Measurements from ENCODE around the gene TRIAP1. TPM values are rescaled to one million over a fixed set of nuclear protein-coding genes. Genes with fewer than 3 reads are reported as not detected.

Gene TRIAP1
- total RNA-seq, 1 experiment from 2014 or later, result 73.1 TPM

GRCh38 chr12:120429368-120429767, 16.8 kb downstream of the TRIAP1 start:
- DNase-seq (ENCODE audit: low spot score), result no peak

DNA sequence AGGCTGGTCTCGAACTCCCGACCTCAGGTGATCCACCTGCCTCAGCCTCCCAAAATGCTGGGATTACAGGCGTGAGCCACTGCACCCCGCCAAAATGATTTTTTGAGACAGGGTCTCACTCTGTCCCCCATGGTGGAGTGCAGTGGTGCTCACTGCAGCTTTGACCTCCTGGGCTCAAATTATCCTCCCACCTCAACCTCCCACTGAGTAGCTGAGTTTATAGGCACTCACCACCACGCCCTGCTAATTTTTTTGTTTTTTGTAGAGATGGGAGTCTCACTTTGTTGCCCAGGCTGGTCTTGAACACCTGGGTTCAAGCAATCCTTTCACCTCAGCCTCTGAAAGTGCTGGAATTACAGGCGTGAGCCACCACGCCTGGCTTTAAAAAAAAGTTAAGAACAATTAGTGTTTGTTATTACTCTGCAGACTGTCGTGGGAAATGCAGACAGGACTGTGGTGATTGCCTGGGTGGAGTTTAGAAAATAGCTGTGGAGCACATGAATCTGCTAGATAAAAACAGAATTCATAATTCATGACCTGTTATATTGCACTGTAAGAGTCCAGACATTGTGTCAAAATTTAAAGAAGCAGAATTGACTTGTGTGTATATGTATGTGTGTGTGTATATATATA, 17.5 kb downstream of the TRIAP1 start:
- DNase-seq (ENCODE audit: low spot score), result no peak

DNA sequence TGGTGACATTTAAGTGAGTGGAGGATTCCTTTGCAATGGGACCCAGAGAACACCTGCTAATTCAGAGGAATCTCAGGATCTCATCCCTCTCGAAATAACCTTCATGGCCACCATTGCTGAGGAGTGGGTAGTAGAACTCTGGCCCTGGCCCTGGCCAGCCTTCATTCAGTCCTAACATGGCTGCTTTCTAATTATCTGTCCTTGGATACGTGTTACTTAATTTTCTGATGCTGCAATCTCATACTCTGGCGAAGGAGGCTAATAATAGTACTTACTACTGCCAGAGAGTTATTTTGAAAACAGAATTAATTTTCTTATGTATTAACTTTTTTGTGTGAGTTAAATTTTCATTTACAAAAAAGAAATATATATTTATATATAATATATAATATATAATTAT, 20.4 kb downstream of the TRIAP1 start:
- no peak for DNase-seq (ENCODE audit: low spot score)

DNA sequence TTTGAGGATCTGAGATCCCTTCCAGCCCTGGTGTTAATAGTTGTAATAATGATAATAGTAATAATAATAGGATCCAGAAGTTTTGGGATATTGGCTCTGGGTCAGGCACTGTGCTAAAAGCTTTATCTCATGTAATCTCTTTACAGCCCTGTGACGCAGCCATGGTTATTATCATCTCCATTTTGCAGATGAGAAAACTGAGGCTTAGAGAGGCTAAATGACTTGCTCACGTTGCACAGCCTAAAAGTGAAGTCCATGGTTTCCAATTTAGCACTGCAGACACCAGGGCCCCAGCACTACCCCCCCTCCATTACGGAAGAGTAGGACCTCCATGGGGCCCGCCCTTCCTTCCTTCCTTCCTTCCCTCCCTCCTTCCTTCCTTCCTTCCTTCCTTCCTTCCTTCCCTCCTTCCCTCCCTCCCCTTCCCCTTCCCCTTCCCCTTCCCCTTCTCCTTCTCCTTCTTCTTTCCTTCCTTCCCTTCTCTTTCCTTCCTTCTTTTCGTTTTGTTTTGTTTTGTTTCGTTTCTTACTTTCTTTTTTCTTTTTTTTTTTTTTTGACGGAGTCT, 23.2 kb downstream of the TRIAP1 start:
- DNase-seq (ENCODE audit: low spot score), result no peak

DNA sequence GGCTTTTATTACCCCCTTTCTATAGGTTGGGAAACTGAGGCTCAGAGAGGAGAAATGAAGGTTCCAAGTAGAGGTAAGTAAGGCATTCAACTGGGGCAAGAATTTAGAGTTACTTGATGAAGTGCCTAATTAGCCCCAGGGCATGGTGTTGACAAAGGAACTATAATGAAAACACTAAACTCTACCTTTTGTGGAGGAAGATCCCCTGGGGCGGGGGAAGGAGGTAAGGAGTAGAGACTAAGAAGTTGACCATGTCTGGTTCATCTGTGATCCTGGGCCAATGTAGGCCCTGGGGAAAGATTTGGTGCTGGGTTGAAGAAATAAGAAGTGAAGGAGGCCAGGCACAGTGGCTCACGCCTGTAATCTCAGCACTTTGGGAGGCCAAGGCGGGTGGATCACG, 24.5 kb downstream of the TRIAP1 start:
- DNase-seq (ENCODE audit: low spot score), result no peak

DNA sequence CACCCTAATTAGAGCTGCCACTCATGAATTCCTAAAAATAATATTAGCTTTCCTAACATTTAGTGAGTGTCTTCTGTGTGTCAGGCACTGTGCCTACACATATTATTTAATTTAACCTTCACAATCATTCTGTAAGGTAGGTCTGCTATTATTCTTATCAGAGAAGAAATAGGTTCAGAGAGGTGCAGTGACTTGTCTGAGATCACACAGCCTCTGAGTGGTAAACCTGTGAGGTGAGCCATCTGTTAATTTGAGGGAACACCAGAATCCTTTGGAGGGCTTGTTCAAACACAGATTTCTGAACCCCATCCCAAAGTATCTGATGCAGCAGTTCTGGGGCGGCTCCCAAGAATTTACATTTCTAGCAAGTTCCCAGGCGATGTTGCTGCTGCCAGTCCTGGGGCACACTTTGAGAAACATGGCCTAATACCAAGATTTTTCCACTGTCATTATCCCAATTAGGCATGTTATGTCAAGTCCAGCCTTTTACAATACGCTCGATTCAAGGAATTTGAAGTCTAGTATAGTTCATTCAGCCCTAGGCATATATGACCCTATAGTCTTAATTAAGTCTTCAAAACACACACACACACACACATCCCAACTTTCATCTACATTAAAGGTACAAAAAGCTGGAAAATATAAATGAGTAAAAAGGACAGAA, 28.1 kb downstream of the TRIAP1 start:
- DNase-seq (ENCODE audit: low spot score), result no peak

DNA sequence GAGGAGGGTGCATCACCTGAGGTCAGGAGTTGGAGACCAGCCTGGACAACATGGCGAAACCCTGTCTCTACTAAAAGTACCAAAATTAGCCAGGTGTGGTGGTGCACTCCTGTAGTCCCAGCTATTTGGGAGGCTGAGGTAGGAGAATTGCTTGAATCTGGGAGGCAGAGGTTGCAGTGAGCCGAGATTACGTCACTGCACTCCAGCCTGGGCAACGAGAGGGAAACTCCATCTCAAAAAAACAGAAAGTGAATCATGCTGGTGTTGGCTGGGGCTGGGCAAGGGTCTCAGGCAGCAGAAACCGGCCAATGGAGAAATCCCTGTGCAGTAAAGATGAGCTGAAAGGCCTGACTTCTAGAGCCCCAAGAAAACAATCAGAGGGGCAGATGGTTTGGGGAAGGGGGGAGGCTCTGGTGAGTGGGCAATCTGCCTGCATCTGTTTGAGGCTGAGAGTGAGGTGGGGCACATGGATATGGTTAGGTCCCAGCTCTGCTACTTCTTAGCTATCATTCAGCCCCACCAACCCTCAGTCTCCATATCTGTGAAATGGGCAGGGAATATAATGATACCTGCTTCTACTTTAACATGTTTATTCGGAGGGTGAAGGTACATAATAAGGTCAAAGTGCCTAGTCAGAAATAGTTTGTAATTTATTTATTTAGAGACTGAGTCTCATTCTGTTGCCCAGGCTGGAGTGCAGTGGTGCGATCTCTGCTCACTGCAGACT, 29.5 kb downstream of the TRIAP1 start:
- DNase-seq (ENCODE audit: low spot score), result no peak

- no peak for DNase-seq (ENCODE audit: low spot score)
Observed at GRCh38 chr12:120413901-120414695, 32.1 kb downstream of the TRIAP1 start.

DNA sequence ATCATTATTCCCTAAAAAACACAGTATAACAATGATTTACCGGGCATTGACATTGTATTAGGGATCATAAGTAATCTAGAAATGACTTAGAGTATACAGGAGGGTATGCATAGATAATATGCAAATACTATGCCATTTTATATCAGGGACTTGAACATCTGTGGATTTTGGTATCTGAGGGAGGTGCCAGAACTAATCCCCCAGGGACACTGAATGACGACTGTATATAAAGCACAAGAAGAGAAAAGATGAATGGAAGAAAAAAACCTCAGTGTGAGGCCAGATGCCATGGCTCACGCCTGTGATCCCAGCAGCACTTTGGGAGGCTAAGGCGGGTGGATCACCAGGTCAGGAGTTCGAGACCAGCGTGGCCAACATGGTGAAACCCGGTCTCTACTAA, 33.8 kb downstream of the TRIAP1 start:
- no peak for DNase-seq (ENCODE audit: low spot score)

GRCh38 chr12:120408771-120409170, 37.4 kb downstream of the TRIAP1 start:
- DNase-seq (ENCODE audit: low spot score), result no peak

DNA sequence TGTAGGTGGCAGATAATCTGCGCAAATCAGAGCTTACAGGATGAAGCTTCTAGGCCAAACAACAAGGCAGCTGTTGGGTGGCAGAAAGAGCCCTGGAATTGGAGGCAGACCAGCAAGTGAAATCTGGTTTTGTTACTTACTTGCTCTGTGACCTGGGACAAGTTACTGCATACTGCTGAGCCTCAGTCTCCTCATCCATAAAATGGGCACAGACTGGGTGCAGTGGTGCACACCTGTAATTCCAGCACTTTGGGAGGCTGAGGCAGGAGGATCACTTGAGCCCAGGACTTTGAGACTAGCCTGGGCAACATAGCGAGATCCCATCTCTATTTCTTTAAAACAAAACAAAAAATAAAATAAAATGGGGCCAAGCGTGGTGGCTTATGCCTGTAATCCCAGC, 39.6 kb downstream of the TRIAP1 start:
- DNase-seq (ENCODE audit: low spot score), result no peak

- DNase-seq (ENCODE audit: low spot score), result no peak
Observed at GRCh38 chr12:120406069-120406468, 40.1 kb downstream of the TRIAP1 start.

DNA sequence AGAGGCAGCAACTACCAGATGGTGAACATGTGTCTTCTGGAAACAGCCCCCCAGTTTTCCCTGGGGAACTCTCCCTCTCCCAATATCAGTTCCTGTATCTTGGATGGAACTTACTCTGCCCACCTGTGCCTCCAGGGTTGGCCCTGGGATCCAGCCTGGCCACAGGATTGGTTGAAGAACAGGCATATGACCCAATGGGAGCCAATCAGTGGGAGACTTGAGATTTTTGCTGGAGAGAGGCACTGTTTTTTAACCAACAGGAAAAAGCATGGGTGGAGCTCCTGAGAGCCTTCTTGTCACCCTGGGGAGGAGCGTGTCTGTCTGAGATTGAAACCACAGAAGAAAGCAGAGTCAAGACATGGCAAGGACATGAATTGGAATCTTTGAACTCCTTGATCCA, 41.9 kb downstream of the TRIAP1 start:
- no peak for DNase-seq (ENCODE audit: low spot score)

GRCh38 chr12:120403869-120404268, 42.3 kb downstream of the TRIAP1 start:
- DNase-seq (ENCODE audit: low spot score), result no peak

DNA sequence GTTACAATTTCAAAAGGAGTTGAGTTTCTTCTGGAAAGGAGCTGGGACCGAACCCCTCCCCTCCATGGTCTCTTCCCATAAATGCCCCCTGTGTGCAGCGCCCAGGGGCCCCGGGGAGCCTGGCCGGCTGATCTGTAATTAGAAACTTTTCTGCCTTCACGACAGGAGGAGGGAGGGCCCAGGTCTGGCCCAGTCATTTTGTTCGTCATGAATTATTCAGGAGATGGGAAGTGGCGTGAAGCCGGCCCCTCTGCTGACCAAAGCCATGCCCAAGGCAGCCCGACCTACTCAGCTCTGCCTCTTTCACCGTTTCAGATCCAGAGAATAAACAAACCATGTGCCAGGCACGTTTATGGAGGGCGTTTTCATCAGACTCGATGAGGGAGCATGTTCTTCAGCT, 44.0 kb downstream of the TRIAP1 start:
- DNase-seq (ENCODE audit: low spot score), result no peak

- DNase-seq (ENCODE audit: low spot score), result peak; percentile 20
Observed at GRCh38 chr12:120399531-120399930, 46.7 kb downstream of the TRIAP1 start.

DNA sequence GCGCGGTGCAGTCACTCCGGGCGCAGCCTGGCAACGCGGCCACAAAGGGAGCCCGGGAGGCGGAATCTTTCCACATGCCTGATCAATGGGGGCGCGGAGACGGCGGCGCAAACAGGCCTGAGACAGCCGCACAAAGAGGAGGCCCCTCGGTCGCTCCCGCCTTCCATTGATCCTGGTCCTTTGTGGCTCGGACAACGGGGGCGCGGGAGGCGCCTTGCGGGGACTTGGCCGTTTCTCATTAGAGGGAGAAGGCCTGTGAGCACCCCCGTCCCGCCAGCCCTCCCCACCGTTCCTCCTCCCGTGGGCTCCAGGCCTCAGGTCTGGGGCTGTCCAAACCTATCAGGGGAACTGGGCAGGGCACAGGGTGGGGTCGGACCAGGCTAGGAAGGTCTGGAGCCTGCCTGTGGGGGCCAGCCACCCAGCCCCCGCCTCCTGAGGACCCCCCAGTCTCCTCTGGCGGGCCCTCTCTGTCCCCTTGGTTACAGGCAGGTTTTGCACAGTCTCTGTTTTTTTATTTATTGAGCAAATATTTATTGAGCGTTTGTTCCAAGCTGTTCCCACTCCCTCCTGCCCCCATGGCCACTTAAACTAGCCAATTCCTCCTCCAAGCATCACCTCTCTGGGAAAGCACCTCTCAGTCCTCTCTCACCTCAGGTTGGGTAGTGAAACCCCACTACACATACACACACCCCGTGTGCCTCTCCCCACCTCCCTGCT, 48.2 kb downstream of the TRIAP1 start:
- DNase-seq (ENCODE audit: low spot score), result no peak

- DNase-seq (ENCODE audit: low spot score), result no peak
Observed at GRCh38 chr12:120394483-120395367, 51.5 kb downstream of the TRIAP1 start.
